B cell (primary cell): ENCODE data around the gene CFAP251.

Source experiments
- CTCF ChIP-seq: fragments of 200-600 bp; IDR thresholded peaks from one replicate; pipeline ENCODE4 v1.8.0; 2022; ENCODE audit warnings: antibody characterized with exemption, mild to moderate bottlenecking
- EZH2 ChIP-seq: IDR thresholded peaks from 2 replicates; pipeline ENCODE4 v1.6.1; 2012; ENCODE audit warnings: borderline replicate concordance, low read depth, mild to moderate bottlenecking, moderate library complexity, low read length; ENCODE audit not compliant: insufficient read depth, poor library complexity, severe bottlenecking

- TF ChIP-seq CTCF, result no peak
- no peak for TF ChIP-seq EZH2
Measured at GRCh38 chr12:121996050-121996944, 77.9 kb downstream of the CFAP251 start.
